ENCODE measurements around the gene COMP. TPM values are rescaled to one million over a fixed set of nuclear protein-coding genes. Genes with fewer than 3 reads are reported as not detected.
"Not testable (repeated sequence)": the region's sequence is repeated elsewhere in the genome, so short reads cannot be mapped to it uniquely, and the experiment has no call there.

The COMP gene
- not detected for total RNA-seq
- long read RNA-seq = 0 reads

- ATAC-seq = no peak
- intact Hi-C loops (cut with DNase I) = no loop called here
- DNase-seq (ENCODE audit: missing footprints) = peak; percentile 64
These were observed at the start of gene COMP for GRCh38 chr19:18790566-18791314. COMP (minus strand) TSS chr19:18791305; CDS start chr19:18791269, 36 bp downstream.

- intact Hi-C loops (cut with DNase I) = no loop called here
- DNase-seq (ENCODE audit: missing footprints) (no peak), ATAC-seq (no peak)
These were observed 49.5 kb upstream of the COMP start for GRCh38 chr19:18840288-18841267.

DNA sequence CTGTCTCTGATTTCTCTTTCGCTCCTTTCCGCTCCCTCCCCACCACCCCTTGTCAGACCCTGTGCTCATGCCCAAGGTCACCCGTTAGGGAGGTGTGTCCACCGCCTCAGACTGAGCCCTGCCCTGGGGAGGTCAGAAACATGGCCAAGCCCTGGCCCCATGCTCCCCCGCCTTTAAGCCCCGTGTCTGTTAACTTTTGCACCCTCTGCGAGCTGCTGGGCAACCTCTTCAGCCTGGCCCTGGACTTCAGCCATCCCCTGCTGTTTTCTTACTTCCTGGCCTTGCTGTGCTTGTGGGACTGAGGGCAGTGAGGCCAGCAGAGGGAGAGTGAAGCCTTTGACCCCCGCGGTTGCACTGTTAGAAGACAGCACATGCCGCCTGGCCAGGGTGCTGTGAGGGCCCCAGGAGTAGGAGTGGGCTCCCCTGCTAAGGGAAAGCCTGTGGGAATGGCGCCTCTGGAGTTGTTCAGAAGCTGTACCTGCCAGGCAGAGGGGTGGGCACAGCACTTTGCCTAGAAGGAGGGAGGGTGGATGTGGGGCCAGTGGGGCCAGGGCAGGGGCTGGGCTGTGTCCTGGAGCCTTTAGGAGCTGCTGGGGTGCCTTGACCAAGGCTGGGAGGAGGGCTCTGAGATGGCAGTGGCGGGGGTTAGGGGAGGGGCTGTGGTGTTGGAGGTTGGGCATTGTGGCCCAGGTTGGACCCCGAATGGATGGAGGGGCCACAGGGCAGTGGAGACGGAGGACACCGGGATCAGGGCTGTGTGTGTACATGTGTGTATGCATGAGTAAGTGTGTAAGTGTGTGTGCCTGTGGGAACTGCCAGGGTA, 48.6 kb upstream of the COMP start:
- intact Hi-C loops (cut with DNase I) = no loop called here
- DNase-seq (ENCODE audit: missing footprints) (no peak), ATAC-seq (no peak)

DNA sequence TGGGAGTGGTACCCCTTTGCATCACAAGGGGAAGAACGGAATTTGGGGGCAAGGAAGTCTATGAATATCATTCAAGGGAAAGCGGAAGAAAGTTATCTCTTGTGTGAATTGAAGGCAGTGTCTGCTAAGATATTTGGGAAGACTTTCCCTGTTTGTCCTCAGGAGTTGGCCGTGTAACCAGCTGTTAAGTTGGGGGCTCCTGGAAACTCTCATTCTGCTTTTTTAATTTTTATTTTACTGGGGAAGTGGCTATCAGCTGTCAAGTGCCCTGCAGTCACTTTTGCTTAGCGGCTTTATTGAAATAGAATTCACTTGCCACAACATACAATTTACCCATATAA, 43.5 kb upstream of the COMP start:
- ATAC-seq (no peak), DNase-seq (ENCODE audit: missing footprints) (no peak)
- intact Hi-C loops (cut with DNase I) = no loop called here

GRCh38 chr19:18833849-18834643, 42.9 kb upstream of the COMP start:
- ATAC-seq (no peak), DNase-seq (ENCODE audit: missing footprints) (no peak)
- intact Hi-C loops (cut with DNase I) = no loop called here

GRCh38 chr19:18833141-18833476, 42.0 kb upstream of the COMP start:
- ATAC-seq = no peak
- intact Hi-C loops (cut with DNase I) = no loop called here
- no peak for DNase-seq (ENCODE audit: missing footprints)

DNA sequence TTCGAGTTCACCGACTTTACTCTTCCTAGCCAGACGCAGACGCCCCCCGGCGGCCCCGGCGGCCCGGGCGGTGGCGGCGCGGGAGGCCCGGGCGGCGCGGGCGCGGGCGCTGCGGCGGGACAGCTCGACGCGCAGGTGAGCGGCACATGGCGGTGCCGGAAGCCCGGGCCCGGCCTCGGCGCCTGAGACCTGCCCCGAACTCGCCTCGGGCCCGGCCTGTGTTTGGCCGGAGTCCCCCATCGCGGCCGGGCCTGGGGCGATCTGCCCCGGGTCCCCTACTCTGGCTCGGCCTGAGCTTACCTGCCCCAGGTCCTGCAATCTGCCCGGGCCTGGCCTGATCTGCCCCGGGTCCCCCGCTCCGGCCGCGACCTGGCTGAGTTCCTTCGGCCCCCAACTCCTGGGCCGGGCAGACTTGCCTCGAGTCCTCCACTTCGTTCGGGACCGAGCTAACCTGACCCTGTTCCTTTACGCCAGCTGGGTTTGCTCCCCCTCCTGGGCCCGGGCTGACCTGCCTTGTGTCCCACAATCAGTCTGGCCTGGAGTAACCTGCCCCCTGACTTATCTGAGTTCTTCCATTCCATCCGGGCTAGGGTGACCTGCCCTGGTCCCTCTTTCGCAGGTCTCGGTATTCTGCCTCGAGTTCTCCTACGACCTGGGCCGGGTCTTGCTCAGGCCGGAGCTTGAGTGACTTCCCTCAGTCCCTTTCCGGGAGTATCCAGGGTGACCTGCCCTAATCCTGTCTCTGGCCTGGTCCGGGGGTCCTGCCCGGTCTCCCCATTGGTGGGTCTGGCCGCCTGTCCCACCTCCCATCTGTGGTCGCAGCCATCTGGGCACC, 41.4 kb upstream of the COMP start:
- ATAC-seq = peak; percentile 20
- intact Hi-C loops (cut with DNase I) = no loop called here
- no peak for DNase-seq (ENCODE audit: missing footprints)

GRCh38 chr19:18831524-18832305, 40.6 kb upstream of the COMP start, which contains the start of gene UPF1:
UPF1 (plus strand) TSS chr19:18831959; CDS start chr19:18832210, 251 bp downstream.
- ATAC-seq = peak; percentile 95
- intact Hi-C loops (cut with DNase I) = no loop called here
- peak; percentile 98 for DNase-seq (ENCODE audit: missing footprints)

GRCh38 chr19:18830488-18830887, 39.4 kb upstream of the COMP start:
- intact Hi-C loops (cut with DNase I) = no loop called here
- DNase-seq (ENCODE audit: missing footprints) (no peak), ATAC-seq (no peak)

- ATAC-seq = no peak
- DNase-seq (ENCODE audit: missing footprints) = no peak
- intact Hi-C loops (cut with DNase I) = no loop called here
These were observed 37.7 kb upstream of the COMP start for GRCh38 chr19:18828786-18829185.

DNA sequence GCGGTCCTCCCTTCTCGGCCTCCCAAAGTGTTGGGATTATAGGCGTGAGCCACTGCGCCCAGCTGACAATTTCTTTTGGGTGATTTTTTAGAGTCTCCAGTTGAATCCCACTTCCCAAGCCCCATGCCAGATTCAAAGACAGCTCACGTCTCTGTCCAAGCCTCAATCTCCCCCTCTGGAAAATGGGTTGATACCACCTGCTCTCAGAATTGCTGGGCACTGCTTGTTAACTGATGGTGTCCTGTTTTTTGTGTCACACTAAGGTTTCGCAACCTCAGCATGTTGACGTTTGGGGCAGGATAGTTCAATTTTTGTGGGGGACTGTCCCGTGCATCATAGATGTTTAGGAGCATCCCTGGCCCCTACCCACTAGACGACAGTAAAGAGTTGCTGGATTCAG, 26.5 kb upstream of the COMP start:
- intact Hi-C loops (cut with DNase I) = no loop called here
- ATAC-seq = no peak
- DNase-seq (ENCODE audit: missing footprints) = no peak

DNA sequence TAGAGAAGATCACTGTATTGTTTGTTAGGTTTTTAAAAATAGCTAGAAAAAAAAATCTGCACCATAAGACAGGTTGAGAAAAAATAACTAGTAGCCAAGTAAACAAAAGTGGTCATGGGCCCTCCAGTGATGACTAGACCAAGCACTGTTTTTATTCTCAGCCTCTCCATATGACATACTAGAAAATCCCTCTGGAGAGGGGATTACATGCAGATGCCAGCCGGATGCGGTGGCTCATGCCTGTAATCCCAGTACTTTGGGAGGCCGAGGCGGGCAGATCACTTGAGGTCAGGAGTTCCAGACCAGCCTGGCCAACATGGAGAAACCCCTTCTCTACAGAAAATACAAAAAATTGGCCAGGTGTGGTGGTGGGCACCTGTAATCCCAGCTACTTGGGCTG, 25.5 kb upstream of the COMP start:
- ATAC-seq; DNase-seq (ENCODE audit: missing footprints); intact Hi-C loops (cut with DNase I): not testable (repeated sequence)

DNA sequence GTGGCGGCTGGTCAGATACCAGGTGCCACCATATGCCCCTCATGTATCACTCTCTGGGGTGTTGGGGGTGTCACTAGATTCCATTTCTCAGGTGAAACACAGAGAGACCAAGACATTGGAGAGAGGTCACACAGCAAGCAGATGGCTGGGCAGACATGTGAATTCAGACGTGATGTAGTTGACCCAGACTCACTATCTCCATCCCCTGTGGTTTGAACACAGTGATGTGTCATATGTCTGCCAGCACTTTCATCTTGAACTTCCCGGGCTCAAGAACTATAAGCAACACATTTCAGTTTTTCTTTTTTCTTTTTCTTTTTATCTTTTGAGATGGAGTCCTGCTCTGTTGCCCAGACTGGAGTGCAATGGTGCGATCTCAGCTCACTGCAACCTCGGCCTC, 24.6 kb upstream of the COMP start:
- intact Hi-C loops (cut with DNase I) = no loop called here
- ATAC-seq (no peak), DNase-seq (ENCODE audit: missing footprints) (no peak)

- intact Hi-C loops (cut with DNase I) = no loop called here
- DNase-seq (ENCODE audit: missing footprints) (no peak), ATAC-seq (no peak)
These were observed 23.0 kb upstream of the COMP start for GRCh38 chr19:18814063-18814462.

DNA sequence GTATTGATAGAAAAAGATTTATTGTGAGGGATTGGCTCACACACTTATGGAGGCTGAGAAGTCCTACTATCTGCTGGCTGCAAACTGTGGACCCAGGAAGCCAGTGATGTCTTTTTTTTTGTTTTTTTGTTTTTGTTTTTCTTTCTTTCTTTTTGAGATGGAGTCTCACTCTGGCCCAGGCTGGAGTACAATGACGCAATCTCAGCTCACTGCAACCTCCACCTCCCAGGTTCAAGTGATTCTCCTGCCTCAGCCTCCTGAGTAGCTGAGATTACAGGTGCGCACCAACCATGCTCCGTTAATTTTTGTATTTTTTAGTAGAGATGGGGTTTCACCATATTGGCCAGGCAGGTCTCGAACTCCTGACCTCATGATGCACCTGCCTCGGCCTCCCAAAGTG, 20.5 kb upstream of the COMP start:
- ATAC-seq; intact Hi-C loops (cut with DNase I); DNase-seq (ENCODE audit: missing footprints): not testable (repeated sequence)

GRCh38 chr19:18809149-18809868, 18.2 kb upstream of the COMP start:
- no peak for DNase-seq (ENCODE audit: missing footprints)
- ATAC-seq = peak; percentile 89
- intact Hi-C loops (cut with DNase I) = no loop called here

All from Right ventricle myocardium inferior (tissue), 1 donor.